ENCODE results near the gene UBL3.

DNA sequence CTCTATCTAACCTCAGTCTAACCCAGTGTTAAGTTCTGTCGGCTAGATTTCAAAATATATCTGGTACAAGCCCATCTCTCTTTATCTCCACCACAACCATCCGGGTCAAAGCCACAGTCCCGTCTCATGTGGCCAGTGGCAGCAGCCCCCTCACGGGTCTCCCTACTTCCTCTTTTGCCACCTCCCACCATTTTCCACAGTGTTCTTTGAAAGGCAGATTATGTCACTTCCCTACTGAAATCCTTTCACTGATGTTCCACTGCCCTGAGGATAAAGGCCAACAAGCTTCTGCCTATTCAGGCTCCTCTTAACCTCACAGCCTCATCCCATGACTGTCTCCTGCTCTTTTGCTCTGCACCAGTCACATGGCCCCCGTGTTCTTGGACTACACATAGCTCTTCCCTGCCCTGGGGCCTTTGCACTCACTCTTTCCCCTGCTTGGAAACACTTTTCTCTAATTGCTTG is 117.2 kb downstream of the UBL3 start:
- TF ChIP-seq, protein P1, sequence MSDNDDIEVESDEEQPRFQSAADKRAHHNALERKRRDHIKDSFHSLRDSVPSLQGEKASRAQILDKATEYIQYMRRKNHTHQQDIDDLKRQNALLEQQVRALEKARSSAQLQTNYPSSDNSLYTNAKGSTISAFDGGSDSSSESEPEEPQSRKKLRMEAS (IDR thresholded peaks at IDR 0.05): no peak
- TF ChIP-seq, protein P2, sequence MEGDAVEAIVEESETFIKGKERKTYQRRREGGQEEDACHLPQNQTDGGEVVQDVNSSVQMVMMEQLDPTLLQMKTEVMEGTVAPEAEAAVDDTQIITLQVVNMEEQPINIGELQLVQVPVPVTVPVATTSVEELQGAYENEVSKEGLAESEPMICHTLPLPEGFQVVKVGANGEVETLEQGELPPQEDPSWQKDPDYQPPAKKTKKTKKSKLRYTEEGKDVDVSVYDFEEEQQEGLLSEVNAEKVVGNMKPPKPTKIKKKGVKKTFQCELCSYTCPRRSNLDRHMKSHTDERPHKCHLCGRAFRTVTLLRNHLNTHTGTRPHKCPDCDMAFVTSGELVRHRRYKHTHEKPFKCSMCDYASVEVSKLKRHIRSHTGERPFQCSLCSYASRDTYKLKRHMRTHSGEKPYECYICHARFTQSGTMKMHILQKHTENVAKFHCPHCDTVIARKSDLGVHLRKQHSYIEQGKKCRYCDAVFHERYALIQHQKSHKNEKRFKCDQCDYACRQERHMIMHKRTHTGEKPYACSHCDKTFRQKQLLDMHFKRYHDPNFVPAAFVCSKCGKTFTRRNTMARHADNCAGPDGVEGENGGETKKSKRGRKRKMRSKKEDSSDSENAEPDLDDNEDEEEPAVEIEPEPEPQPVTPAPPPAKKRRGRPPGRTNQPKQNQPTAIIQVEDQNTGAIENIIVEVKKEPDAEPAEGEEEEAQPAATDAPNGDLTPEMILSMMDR (IDR thresholded peaks at IDR 0.05): no peak
- TF ChIP-seq NR3C1 (IDR thresholded peaks at IDR 0.05) (no peak), EHF (CRISPR knock-in tag; IDR thresholded peaks at IDR 0.05) (no peak), BHLHE40 (IDR thresholded peaks at IDR 0.05; ENCODE audit: low read depth, low read length) (no peak), RAD21 (conservative IDR thresholded peaks at IDR 0.05 in 1 of 2, IDR thresholded peaks at IDR 0.05 in 1 of 2) (no peak), CHD2 (IDR thresholded peaks at IDR 0.05; ENCODE audit: low read length, partially characterized antibody) (no peak), KDM1A (IDR thresholded peaks at IDR 0.05; ENCODE audit: low read depth) (no peak)
- TF ChIP-seq, protein P3, sequence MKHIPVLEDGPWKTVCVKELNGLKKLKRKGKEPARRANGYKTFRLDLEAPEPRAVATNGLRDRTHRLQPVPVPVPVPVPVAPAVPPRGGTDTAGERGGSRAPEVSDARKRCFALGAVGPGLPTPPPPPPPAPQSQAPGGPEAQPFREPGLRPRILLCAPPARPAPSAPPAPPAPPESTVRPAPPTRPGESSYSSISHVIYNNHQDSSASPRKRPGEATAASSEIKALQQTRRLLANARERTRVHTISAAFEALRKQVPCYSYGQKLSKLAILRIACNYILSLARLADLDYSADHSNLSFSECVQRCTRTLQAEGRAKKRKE (CRISPR knock-in tag; IDR thresholded peaks at IDR 0.05; ENCODE audit: low read depth): no peak
